ENCODE results near the gene MTA1. TPM values are rescaled to one million over a fixed set of nuclear protein-coding genes. Genes with fewer than 3 reads are reported as not detected.
A peak's percentile ranks its signal among the peaks of the same experiment; 100 is the strongest.

Gene MTA1
- polyA plus RNA-seq, 3 donors from 2014 or later = 0.82 to 3.0 (median 2.8) TPM

DNA sequence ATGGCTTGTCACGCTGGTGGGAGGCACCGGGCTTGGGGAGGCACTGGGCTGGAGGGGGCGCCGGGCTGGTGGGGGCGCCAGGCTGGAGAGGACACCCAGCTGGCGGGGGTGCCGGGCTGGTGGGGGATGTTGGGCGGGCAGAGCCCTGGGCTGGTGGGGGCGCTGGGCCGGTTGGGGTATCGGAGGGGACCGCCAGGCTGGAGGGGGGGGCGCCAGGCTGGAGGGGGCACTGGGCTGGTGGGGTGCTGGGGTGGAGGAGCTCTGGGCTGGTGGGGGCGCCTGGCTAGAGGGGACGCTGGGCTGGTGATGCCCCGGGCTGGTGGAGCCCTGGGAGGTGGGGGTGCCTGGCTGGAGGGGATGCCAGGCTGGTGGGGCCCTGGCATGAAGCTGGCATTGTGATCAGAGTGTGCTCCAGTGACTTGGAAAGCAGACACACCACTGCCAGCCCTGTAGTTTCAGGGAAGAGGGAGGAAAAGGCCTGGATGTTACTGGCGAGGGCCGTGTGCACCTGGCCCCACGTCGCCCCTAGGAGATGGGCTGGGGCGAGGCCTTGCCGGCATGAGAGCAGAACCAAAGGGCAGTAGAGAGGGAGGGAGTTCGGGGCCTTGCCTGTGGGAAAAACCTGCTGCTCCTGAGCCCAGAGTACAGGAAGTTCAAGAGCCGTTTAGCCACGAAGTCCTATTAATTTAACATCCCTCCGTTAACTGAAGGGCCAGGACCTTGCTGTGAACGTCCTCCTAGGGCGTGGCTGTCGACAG, 84.5 kb downstream of the MTA1 start:
- DNase-seq = no peak
- Mint-ChIP-seq H3K36me3 (no peaks in the 10 kb centered on the region), H3K4me3 (no peak overlapping the region), H3K27me3 (ENCODE audit: low read depth in 3 of 3) (peaks cover 4 to 17% (median 8%) of the 10 kb centered on the region in 3 donors), H3K4me1 (no peaks in the 10 kb centered on the region), H3K9me3 (no peaks in the 10 kb centered on the region), H3K27ac (no peak overlapping the region)

DNA sequence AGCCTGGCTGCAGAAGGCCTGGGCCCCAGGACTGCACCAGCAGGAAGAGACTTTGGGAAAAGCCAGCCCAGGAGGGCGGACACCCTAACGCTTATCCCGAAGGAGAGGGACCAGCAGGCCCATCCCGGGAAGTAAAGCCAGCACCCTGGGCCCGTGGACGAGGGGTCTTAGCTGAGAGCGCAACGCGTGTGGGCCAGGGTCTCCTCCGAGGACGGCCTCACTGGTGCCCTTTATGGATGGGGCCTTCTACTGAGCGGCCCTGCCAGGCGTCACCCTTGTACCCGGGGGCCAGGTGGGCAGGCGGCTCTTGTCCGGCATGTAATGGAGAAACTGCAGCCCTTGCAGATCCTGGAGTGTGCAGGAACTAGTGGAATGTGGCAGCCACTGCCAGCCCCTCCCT, 85.5 kb downstream of the MTA1 start:
- DNase-seq = no peak
- Mint-ChIP-seq H3K4me1 (no peaks in the 10 kb centered on the region), H3K36me3 (no peaks in the 10 kb centered on the region), H3K4me3 (no peak overlapping the region), H3K27ac (no peak overlapping the region), H3K27me3 (ENCODE audit: low read depth in 3 of 3) (peaks cover 4 to 14% (median 8%) of the 10 kb centered on the region in 3 donors), H3K9me3 (no peaks in the 10 kb centered on the region)

DNA sequence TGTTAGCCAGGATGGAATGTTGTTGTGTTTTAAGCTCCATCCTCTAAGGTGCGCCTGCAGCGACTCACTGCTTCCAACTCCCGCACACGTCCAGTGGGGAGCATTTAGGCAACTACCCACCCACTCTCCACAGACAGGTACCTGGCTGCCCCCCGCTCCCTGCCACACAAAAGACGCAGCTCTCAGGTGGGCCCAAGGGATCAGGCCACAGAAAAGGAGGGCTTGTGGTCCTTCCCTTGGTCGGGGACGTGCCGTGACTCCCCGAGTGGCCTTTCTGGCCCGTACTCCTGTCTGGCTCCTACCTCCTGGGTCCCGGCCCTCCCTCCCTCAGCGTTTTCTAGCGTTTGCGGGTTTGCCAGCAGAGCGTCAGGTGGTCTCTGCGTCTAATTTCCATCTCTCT, 87.6 kb downstream of the MTA1 start:
- Mint-ChIP-seq H3K27me3 (ENCODE audit: low read depth in 3 of 3) (peaks cover 4 to 12% (median 9%) of the 10 kb centered on the region in 3 donors), H3K36me3 (no peaks in the 10 kb centered on the region), H3K4me1 (no peaks in the 10 kb centered on the region), H3K4me3 (no peak overlapping the region), H3K27ac (no peak overlapping the region), H3K9me3 (no peaks in the 10 kb centered on the region)
- DNase-seq = no peak

DNA sequence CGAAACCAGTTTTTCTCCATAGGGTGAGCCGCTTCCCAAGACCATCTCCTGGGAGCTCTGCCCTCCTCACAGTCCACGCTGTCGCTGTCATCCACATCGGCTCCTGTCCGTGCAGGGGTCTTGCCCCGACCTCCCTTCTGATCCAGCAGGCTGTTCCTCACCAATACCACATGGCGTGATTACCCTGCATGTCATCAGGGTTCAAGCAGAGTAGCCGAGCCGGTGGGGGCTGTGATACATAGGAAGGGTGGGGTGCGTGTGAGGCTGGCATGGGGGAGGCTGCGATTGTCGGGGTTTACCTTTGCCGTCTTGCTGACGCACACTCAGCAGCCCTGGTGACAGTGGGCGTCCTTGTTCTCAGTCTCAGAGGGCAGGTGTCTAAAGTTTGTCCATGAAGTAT, 88.4 kb downstream of the MTA1 start:
- no peak for DNase-seq
- no peaks in the 10 kb centered on the region for H3K4me1 Mint-ChIP-seq
- H3K27me3 Mint-ChIP-seq (ENCODE audit: low read depth in 3 of 3) = peaks cover 4 to 14% (median 6%) of the 10 kb centered on the region in 3 donors
- H3K27ac Mint-ChIP-seq = no peak overlapping the region
- no peaks in the 10 kb centered on the region for H3K36me3 Mint-ChIP-seq
- H3K9me3 Mint-ChIP-seq = no peaks in the 10 kb centered on the region
- H3K4me3 Mint-ChIP-seq = no peak overlapping the region

DNA sequence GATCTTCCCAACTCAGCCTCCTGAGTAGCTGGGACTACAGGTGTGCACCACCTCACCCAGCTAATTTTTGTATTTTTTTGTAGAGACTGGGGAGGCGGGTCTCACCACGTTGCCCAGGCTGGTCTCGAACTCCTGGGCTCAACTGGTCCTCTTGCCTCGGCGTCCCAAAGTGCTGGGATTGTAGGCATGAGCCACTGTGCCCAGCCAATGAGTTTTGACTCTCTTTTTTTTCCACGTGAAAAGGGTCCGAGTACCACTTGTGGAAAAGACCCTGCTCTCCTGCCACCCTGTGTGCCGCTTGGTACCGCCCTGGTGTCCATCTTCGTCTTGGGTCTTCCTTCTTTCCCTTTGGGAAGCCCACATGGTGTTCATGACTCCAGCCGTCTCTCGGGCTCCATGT, 89.0 kb downstream of the MTA1 start:
- H3K36me3 Mint-ChIP-seq = no peaks in the 10 kb centered on the region
- peaks cover 3 to 14% (median 6%) of the 10 kb centered on the region in 3 donors for H3K27me3 Mint-ChIP-seq (ENCODE audit: low read depth in 3 of 3)

DNA sequence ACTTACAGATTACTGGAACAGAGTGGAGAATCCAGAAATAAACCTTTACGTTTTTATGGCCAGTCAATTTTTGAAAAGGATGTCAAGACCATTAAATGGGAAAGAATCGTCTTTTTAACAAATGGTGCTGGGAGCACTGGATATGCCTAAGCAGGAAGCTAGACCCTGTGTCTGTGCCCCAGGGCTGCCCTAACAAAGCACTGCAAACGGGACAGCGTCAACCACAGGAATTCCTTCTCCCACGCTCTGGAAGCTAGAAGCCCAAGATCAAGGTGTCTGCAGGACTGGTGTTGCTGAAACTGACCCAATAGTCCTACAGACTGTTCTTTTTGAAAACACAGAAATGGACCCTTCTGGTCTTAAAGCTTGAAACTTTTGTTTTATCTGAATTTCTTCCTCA, 97.5 kb downstream of the MTA1 start:
- DNase-seq = no peak
- H3K27ac Mint-ChIP-seq = no peak overlapping the region
- H3K9me3 Mint-ChIP-seq = no peaks in the 10 kb centered on the region
- H3K4me3 Mint-ChIP-seq = no peak overlapping the region
- H3K4me1 Mint-ChIP-seq = no peaks in the 10 kb centered on the region
- H3K36me3 Mint-ChIP-seq = no peaks in the 10 kb centered on the region
- peaks cover 2 to 17% (median 3%) of the 10 kb centered on the region in 3 donors for H3K27me3 Mint-ChIP-seq (ENCODE audit: low read depth in 3 of 3)

More for the DNA sequence above, 89.0 kb downstream of the MTA1 start:
- Mint-ChIP-seq H3K9me3 (no peaks in the 10 kb centered on the region), H3K4me3 (no peak overlapping the region), H3K27ac (peak overlapping the region in 1 of 6 donors; percentile 71), H3K4me1 (no peaks in the 10 kb centered on the region)
- DNase-seq = no peak

DNA sequence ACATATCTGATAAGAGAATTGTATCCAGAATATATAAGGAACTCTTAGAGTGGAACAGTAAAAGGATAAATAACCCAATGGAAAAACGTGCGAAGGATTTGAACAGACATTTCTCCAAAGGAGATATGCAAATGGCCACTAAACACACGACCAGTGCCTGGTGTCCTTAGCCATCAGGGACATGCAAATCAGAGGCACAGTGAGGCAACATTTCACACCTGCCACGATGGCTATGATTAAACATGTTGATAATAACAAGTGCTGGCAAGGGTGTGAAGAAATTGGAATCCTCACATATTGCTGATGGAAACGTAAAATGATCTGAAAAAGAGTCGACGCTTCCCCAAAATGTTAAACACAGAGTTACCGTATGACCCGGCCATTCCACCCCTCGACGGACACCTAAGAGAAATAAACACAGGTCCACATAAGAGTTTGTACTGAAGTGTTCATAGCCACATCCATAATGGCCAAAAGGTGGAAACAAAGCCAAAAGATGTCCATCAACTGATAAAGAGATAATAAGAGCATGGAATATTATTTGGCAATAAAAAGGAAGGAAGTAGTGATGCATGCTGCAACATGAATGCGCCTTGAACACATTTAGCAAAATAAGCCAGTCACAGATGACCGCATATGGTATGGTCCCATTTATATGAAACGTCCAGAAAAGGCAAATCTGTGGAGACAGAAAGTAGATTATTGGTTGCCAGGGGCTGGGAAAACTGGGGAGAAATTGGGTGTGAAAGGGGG, 100.5 kb downstream of the MTA1 start:
- Mint-ChIP-seq H3K4me1 (no peaks in the 10 kb centered on the region), H3K27ac (no peak overlapping the region), H3K9me3 (no peaks in the 10 kb centered on the region), H3K36me3 (no peaks in the 10 kb centered on the region), H3K27me3 (ENCODE audit: low read depth in 3 of 3) (peaks cover 4 to 18% (median 5%) of the 10 kb centered on the region in 3 donors), H3K4me3 (no peak overlapping the region)
- no peak for DNase-seq

Other genes with a start within 250 kb of the MTA1 start
- gene NUDT14, start 238.5 kb upstream of the MTA1 start, polyA plus RNA-seq = 10 to 100 TPM; 21.9 to 29.7 (median 27.3) TPM
- gene BTBD6, start 171.3 kb upstream of the MTA1 start, polyA plus RNA-seq = 10 to 100 TPM in 2 of 3 donors, 1 to 10 TPM in 1; 3.7 to 13.3 (median 13.1) TPM
- gene BRF1, start 118.8 kb upstream of the MTA1 start, polyA plus RNA-seq = 10 to 100 TPM in 1 of 3 donors, 1 to 10 TPM in 2; 2.9 to 11.0 (median 8.0) TPM
- gene PACS2, start 105.1 kb upstream of the MTA1 start, polyA plus RNA-seq = 1 to 10 TPM; 2.0 to 3.3 (median 2.7) TPM
- 1 to 10 TPM in 1 of 3 donors, under 1 TPM in 2; 0.52 to 1.0 (median 0.79) TPM for gene TEX22, start 21.3 kb upstream of the MTA1 start, polyA plus RNA-seq
- gene CRIP2, start 55.0 kb downstream of the MTA1 start, polyA plus RNA-seq = 10 to 100 TPM in 2 of 3 donors, 1 to 10 TPM in 1; 5.7 to 30.2 (median 18.1) TPM
- 1,000 to 10,000 TPM in 1 of 3 donors, 100 to 1,000 TPM in 2; 921 to 1,915 (median 940) TPM for gene CRIP1, start 67.1 kb downstream of the MTA1 start, polyA plus RNA-seq
- 10 to 100 TPM; 11.4 to 20.3 (median 15.9) TPM for gene TEDC1, start 71.4 kb downstream of the MTA1 start, polyA plus RNA-seq
- 1 to 10 TPM in 2 of 3 donors, not detected in 1; 1.1 to 1.4 TPM for gene TMEM121, start 106.8 kb downstream of the MTA1 start, polyA plus RNA-seq